Measurements from ENCODE around the gene HIC1.

HIC1 gene

DNA sequence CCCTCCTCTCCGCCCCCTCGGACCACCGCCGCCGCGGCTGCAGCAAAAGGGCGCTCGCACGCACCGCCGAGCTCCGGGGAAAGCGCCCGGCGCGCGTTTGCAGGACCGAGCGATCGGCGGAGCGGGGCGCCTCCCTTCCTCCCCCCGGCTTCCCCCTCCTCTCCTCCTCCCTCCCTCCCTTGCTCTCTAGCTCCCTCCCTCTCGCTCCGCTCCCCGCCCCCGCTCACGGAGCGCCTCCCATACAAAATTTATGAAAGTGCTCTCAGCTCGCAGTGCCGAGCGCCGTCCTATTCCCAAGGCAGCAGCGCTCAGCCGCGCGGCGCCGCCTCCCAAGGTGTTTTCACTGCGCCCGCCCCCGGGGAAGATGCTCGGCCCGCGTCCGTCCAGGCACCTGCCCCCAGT, 29.7 kb upstream of the HIC1 start, which contains the start of gene RTN4RL1:
Gene RTN4RL1 (minus strand): TSS at position 115 of the 402 bp plus-strand sequence. CDS start 469 bp downstream, outside the sequence.
- DNase-seq (ENCODE audit: low read depth) = peak; percentile 62

DNA sequence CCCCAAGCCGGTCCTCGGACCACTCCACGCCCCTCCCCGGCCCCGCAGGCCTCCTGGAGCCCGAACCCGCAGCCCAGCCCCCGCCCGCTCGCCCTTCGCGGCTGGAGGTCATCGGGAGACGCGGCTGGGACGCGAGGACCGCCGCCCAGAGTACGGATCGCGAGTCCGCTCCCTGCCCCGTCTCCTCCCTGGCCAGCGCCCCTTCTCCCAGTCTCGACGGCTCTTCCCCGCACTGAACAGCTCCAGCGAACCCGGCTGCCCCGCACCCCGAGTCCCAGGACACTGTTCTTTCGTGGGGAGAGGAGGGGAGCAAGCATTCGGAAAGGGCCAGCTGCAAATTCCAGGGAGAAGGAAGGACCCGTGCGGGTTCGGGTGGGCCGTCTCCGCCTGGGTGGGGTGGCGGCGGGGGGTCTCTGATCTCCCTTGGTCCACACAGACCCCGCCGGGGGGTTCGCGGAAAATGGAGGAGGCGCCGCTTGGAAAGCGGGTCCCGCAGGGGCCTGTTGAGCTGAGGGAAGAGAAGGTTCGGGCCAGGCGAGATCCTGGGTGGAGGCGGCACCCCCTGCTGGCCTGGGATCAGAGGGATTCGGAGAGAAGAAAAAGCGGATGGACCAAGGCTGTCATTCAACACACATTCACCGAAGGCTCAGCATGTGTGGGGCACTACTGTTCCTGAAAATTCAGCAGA, 29.1 kb upstream of the HIC1 start:
- no peak for DNase-seq (ENCODE audit: low read depth)

DNA sequence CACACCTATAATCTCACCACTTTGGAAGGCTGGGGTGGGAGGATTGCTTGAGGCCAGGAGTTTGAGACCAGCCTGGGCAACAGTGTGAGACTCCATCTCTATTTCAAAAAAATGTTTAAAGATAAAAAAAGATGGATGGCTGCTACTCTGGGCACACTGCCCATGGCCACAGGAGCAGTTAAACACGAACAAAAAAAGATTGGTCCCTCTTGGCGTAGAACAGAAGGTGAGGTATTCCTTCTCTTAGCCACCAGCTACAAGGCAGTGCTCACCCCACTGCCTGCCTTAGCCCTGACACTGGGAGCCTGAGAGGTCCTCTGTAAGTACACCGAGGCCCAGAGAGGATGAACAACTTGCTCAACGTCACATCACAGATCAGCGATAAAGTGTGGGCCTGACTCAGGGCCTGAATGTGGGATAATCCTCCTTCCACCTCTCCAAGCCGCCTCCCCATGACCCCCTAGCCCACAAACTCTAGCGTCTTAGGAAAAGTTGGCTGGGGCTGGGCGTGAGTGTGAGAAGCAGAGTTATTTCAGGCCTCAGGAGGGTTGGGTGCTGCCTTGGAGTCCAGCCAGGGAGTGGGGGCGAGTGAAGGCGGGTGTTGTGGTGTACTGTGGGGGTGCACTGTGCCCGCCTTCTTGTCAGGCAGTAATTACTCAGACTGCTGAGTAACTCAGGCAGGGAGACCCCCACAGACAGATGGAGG, 27.2 kb upstream of the HIC1 start:
- DNase-seq (ENCODE audit: low read depth) = no peak

DNA sequence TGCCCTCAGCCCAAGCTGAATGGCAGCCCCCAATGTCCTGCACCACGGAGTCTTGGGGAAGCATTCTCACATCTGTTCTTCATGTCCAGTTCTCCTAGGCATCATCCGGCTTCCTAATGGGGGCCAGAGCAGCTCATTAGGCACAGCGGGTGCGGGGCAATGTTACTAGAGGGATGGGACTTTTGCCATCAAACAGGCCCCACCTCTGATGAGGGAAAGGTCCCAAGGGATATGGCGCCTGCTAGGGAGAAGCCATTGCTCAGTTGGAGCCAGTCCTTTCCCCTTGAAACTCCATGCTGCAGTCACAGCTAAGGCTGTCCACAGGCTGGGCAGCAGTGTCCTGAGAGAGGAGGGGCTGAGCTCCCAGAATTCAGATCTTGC, 26.7 kb upstream of the HIC1 start:
- no peak for DNase-seq (ENCODE audit: low read depth)

DNA sequence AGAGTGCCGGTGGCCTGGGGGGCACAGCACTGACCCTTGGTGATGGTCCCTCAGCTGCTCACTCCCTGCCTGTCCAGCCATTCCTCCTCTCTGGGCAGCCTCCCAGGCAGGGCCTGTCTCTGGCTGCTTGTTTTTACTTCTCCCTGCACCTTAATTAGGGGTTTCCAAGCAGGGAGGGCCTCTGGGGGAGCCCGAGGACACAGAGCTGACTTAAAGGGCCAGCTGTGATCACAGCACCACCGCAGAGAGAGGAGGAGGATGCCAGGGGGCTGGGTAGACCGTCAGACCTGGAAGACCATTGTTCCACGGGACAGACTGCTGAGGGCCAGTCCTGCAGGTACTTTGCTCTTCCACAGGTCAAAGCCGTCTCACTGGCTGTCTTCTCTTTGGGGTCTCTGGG, 26.2 kb upstream of the HIC1 start:
- DNase-seq (ENCODE audit: low read depth) = no peak

DNA sequence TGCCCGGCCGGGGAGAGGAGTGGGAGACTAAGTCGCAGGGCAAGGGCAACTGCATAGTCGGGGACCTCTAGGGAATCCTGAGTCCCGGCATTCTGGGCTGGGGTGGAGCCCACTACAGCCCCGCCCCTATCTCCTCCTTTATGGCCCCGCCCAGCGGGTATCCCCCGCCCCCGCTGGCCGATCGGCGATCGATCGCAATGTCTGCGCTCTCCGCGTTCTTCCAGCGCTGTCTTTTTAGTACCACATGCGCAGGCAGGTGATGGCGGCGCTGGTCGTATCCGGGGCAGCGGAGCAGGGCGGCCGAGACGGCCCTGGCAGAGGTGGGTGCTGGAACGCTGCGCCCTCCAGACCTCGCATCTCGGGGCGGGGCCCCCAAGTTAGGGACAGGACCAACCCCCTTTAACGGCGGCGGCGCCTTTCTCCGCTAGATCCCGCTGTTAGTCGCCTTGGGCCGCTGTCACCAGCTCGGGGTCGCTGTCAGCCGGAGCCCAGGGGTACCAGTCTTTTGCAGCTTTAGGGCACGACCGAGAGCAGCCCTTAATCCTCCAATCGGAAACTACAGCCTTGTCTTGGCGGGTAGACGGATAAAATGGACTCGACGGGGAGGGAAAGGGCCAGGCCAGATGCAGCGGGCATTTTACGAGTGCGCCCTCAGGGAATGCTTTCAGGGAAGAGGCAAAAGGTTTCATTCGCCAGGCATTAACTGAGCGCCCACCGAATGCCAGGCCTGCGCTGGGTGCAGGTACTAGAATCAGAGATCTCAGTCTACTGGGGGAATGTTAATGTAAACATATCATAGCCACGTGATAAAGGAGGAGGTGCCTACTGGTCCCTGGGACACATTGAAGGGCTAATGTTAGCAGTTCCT, 24.8 kb upstream of the HIC1 start, which contains the start of gene DPH1:
Gene DPH1 (plus strand): TSS at position 243 of the 868 bp plus-strand sequence. CDS start 17 bp downstream, at position 260.
- DNase-seq (ENCODE audit: low read depth) = peak; percentile 77

DNA sequence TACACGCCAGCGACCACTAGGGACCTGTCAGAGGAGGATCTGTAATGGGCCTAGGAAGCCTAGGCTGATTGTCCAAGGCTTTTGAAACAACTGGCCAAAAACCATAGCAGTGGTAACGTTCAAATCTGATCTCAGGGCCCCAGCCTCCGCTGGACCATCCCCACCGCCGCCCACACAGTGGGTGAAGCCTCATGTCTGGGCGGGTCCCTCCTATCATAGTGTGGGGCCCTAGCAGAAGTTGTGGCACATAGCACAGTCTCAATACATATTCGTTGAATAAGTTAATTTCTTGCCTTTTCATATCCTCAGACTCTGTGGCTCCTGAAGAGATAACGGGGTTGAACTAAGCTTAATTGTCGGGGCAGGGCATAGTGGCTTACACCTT, 24.1 kb upstream of the HIC1 start:
- no peak for DNase-seq (ENCODE audit: low read depth)

DNA sequence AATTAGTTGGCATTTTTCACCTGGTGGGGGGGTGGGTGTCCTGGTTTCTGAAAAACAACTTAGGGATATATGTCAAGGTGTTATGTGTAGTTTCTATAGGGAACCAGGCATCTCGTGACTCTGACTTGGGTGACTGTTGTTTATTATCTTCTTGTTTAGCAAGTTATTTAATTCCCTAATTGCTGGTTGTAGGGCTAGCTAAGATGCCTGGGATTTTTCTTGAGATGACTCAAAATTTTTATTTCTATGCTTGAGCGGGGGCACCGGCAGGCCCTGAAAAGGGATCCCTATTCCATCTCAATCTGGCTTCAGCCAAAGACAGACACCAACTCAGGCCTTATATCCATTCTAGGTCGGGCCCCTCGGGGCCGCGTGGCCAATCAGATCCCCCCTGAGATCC, 21.8 kb upstream of the HIC1 start:
- no peak for DNase-seq (ENCODE audit: low read depth)

DNA sequence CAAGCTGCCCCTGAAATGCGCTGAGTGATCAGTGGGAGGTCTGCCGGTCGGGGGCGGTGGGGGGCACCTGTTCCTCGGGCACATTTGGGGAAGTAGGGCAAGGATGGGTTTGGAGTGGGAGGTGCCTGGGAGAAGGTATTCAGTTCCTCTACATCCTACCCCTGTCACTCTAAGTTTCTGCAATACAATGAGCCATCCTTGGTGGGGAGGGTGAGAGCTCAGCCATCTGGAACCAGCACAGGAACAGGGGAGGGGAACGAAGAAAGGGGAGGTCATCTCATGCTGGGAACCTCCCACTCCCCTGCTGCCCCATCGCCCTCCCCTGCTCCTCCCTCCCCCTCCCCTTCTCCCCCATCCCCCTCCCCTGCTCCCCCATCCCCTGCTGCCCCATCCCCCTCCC, 20.7 kb upstream of the HIC1 start:
- no peak for DNase-seq (ENCODE audit: low read depth)

DNA sequence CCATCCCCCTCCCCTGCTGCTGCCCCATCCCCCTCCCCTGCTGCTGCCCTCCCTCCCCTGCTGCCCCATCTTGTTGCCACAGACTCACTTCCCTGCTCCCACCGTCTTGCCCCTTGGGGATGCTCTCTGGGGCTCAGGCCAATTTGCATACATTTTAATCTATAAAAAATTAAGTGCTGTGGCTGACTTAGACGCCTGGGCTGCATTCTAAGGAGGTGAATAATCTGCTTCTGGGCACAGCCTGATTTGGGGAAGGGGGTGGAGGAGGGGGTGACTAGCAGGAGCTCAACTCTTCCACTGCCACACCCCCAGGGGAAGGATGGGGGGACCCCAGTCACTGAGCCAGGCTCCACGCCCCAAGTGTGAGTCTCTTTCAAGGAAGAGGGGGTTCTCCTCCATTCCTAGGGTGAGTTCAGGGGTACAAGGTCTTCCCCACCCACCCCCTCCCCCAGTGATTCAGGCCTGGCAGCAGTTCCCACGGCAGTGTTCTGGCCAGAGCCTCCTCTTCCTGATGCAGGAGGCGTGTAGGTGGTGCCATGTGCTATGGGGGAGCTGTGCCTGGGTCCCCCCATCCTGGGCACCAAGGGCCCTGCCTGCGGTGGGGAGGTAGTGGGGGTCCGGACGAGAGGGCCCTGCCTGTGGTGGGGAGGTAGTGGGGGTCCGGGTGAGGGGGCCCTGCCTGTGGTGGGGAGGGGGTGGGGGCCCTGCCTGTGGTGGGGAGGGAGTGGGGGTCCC, 19.9 kb upstream of the HIC1 start:
- no peak for DNase-seq (ENCODE audit: low read depth)

DNA sequence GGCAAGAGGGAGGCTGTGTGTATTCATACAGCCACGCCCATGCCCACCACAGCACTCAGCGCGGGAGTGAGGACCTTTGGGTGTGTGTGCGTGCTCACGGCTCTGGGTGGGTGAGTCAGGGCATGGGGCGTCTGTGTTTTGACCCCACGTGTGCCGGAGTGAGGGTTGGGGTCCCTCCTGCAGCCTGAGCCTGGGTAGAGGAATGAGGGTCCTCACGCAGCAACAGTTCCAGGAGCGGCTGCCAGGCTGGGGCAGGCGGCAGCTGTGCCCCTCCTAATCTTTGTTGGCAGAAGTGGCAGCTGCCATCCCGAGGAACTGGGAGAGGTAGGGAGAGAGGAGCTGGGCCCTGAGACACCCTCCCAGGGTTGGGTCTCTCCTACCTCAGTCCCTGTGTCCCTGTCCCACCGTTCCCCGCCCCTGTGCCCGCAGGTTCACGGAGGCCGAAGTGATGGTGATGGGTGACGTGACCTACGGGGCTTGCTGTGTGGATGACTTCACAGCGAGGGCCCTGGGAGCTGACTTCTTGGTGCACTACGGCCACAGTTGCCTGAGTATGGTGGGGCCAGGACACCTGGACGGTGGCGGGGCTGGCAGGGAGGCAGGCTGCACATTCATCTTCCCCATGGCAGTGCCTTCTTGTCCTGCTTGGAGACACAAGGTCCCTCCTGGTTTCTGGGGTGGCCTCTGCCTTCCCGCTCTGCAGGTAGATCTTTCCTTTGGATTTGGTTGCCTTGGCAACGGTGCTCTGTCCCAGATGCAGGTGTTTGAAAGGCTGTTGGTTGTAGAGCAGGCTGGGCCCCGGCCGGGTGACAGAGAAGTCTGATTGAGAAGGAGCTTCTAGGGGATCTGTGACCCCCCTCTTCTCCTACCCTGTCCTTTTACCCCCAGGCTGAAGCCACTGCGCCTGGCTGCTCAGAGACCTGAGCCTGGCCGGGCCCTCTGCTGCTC, 19.1 kb upstream of the HIC1 start:
- no peak for DNase-seq (ENCODE audit: low read depth)

DNA sequence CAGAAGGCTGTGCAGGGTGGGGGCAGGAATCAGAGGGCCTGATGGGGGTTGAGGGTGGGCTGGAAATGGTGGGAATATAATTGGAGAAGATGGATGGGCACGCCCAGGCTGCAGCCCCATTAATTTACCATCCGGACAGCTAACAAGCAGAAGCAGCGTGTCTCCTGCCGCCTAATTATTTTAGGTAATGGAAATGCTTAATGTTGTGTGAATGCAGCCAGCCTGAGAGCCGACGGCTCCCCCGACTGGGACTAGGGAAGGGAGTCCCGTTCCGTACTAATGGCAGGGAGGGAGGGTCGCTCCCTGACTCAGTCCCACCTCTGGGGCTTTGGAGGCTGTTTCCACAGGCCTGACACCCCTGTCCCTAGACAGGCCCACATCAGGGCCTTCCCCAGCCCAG, 17.7 kb upstream of the HIC1 start:
- DNase-seq (ENCODE audit: low read depth) = no peak

DNA sequence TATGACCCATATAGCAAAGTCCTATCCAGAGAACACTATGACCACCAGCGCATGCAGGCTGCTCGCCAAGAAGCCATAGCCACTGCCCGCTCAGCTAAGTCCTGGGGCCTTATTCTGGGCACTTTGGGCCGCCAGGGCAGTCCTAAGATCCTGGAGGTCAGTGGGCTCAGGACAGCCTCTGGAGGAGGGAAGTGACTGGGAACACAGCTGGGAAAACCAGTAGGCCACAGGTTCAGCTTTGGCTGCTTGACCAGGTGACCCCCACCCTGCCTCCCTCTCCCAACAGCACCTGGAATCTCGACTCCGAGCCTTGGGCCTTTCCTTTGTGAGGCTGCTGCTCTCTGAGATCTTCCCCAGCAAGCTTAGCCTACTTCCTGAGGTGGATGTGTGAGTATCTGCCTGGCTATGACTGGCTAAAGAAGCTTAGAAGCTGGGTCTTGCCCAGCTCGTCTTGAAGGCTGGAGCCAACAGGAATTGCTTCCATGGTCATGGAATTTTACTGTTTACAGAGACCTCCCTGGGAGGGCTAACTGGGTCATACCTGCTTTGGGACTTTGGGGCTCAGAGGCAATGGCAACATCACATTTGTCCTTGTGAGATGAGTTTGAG, 14.6 kb upstream of the HIC1 start:
- no peak for DNase-seq (ENCODE audit: low read depth)

DNA sequence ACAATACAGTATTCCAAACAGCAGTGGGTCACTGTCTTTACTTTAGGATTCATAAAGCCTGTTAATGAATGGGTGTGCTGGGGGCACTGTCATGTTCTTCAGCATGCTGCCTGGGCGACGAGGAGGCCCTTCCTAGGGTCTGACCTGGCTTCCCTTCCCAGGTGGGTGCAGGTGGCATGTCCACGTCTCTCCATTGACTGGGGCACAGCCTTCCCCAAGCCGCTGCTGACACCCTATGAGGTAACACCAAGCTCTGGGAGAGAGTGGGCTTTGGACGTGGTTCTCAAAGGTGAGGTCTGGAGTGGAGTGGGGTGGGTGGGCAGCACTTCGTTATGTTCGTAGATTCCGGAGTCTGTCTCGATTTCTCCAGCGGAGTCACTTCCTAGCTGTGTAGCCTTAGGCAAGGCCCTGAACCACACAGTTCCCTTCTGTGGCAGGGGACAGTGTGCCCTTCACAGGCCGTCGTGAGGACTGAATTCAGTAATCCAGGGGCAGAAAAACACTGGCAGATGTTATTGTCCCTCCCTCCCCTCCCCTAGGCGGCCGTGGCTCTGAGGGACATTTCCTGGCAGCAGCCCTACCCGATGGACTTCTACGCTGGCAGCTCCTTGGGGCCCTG, 13.9 kb upstream of the HIC1 start:
- no peak for DNase-seq (ENCODE audit: low read depth)

DNA sequence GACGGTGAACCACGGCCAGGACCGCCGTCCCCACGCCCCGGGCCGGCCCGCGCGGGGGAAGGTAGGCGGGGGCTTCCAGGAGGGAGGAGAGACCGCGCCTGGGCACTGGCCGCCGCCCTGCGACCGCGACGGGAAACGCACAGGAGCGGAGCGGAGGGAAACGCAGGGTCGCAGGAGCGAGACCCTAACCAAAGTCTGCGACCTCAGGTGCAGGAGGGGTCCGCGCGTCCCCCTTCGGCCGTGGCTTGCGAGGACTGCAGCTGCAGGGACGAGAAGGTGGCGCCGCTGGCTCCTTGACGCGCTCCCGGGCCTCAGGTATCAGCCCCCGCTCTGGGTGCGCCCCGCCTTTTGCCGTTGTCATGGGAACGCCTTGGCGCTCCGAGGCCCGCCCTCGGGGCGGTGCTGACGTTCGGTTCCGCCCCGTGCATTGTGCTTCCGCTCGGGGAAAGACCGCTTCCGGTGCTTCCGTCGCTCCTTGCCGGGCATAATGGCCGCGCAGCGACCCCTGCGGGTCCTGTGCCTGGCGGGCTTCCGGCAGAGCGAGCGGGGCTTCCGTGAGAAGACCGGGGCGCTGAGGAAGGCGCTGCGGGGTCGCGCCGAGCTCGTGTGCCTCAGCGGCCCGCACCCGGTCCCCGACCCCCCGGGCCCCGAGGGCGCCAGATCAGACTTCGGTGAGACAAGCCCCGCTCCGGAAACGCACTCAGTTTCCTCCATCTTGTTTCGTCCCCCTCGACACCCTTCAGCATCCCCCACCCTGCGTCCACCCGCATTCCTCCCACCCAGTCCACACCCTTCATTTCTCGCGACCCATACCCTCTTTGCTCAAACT, 13.1 kb upstream of the HIC1 start, which contains the start of gene OVCA2:
Gene OVCA2 (plus strand): TSS at position 462 of the 829 bp plus-strand sequence. CDS start 26 bp downstream, at position 488.
- peak; percentile 98 for DNase-seq (ENCODE audit: low read depth)

DNA sequence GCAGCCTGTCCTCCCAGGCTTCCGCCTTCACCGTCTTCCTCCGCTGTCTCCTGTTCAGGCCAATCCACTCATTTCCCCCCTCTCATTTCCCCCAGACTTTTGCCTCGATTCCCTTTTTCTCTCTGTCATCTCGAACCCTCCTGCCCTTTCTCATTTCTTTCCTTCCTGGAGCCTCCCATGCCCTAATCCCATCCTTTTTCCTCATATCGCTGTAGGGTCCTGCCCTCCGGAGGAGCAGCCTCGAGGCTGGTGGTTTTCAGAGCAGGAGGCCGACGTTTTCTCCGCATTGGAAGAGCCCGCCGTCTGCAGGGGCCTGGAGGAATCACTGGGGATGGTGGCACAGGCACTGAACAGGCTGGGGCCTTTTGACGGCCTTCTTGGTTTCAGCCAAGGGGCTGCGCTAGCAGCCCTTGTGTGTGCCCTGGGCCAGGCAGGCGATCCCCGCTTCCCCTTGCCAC, 12.5 kb upstream of the HIC1 start:
- no peak for DNase-seq (ENCODE audit: low read depth)

DNA sequence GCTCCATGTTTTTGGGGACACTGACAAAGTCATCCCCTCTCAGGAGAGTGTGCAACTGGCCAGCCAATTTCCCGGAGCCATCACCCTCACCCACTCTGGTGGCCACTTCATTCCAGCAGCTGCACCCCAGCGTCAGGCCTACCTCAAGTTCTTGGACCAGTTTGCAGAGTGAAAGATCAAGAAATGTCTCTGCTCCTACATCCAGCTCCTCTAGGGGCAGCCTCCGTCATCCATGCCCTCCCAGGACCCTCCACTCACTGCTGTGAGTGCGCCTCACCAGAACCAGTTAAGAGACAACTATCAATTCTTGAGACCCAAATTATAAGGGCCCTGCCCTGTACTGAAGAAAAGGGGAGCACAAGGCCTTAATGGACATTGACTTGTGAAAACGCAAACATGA, 12.0 kb upstream of the HIC1 start:
- no peak for DNase-seq (ENCODE audit: low read depth)

DNA sequence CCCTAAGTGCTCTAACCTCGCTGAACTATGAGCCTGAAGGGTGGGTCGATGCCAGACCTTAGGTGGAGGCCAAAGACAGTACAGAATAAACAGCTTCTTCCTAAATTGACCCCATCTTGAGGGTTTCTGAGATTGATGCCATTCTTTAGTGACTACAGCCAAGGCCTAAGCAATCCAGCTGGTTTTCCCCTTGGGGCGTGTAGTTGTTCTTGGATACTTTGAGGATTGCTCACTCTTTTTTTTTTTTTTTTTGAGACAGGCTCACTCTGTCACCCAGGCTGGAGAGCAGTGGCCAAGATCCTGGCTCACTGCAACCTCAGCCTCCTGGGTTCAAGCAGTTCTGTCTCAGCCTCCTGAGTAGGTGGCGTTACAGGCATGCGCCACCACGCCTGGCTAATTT, 11.1 kb upstream of the HIC1 start:
- DNase-seq (ENCODE audit: low read depth) = no peak

Data from activated T-cell treated with anti-CD3 and anti-CD28 coated beads for 1 hour (primary cell).